HepG2 (cell line): Measurements from ENCODE around the gene CLEC16A. TPM values are rescaled to one million over a fixed set of nuclear protein-coding genes. Genes with fewer than 3 reads are reported as not detected.
A peak's percentile ranks its signal among the peaks of the same experiment; 100 is the strongest.

Source experiments
- ATAC-seq: fragments of 200-7000 bp; cut with Tn5 transposase; 3 replicates; pipeline ENCODE4 v1.9.1; 2020; ENCODE audit warnings: mild to moderate bottlenecking, moderate library complexity
- BruUV-seq: library from RNA; stranded (reverse); fragments of 400-500 nt; replicated peaks from 2 replicates; lab custom pipeline; 2021; lab: Mats Ljungman, UMichigan
- CTCF ChIA-PET: fragments of 300-600 bp; formaldehyde crosslinking; extraction: SDS; loops from one replicate; lab custom pipeline; 2021; ENCODE audit warnings: low total read pairs, inconsistent platforms, low intra/inter-chr PET ratio; lab: Yijun Ruan, JAX
- POLR2A ChIA-PET: fragments of 350-600 bp; sonication (Branson Sonifier 250); formaldehyde crosslinking; loops from one replicate; lab custom pipeline; 2020; ENCODE audit warnings: antibody characterized with exemption, inconsistent platforms; lab: Yijun Ruan, JAX
- DNase-seq: peaks from one replicate; pipeline ENCODE4 v3.0.0-alpha.2; 2015; ENCODE audit warnings: low spot score
- FAIRE-seq: peaks from 3 replicates; lab custom pipeline; 2011; peaks lifted over from hg19 to GRCh38; lab: Jason Lieb, UNC
- H2AFZ ChIP-seq: one replicate; pipeline ENCODE4 v1.6.1; 2011; ENCODE audit warnings: low read length, inconsistent platforms
- H3K27ac ChIP-seq: fragments of 300-600 bp; 3 replicates; pipeline ENCODE4 v1.8.0; 2011; ENCODE audit warnings: mixed run types, mild to moderate bottlenecking, mixed read lengths, low read length, inconsistent platforms; ENCODE audit not compliant: insufficient read depth; ENCODE audit errors: extremely low read length
- H3K27me3 ChIP-seq, 2 experiments: fragments of 200-600 bp in 1 of 2; 2 replicates in 1 of 2; 3 replicates in 1 of 2; pipeline versions ENCODE4 v1.6.0 to v1.8.0; 2011; ENCODE audit warnings: low read length in 2 of 2, mild to moderate bottlenecking in 2 of 2, moderate library complexity in 2 of 2, inconsistent platforms in 1 of 2; ENCODE audit not compliant: insufficient read depth in 2 of 2, control insufficient read depth in 1 of 2
- H3K36me3 ChIP-seq, 2 experiments: fragments of 200-600 bp in 1 of 2; replicated peaks in 1 of 2; 2 replicates in 1 of 2; 3 replicates in 1 of 2; pipeline versions ENCODE4 v1.5.1 to v1.8.0; 2011; ENCODE audit warnings: low read length in 2 of 2, inconsistent platforms in 1 of 2; ENCODE audit not compliant: insufficient read depth in 2 of 2, control insufficient read depth in 1 of 2
- H3K4me1 ChIP-seq: 2 replicates; pipeline ENCODE4 v1.5.1; 2012; ENCODE audit warnings: low read length, inconsistent platforms; ENCODE audit not compliant: insufficient read depth
- H3K4me2 ChIP-seq: 2 replicates; pipeline ENCODE4 v1.6.0; 2011; ENCODE audit warnings: low read depth, low read length, inconsistent platforms
- H3K4me3 ChIP-seq, 3 experiments: fragments of 200-600 bp in 1 of 3; sonication (generic), shearing (Covaris generic) in 1 of 3; replicated peaks in 1 of 3; 2 replicates each; pipeline ENCODE4 v1.5.1; 2011 to 2016; ENCODE audit warnings: low read length in 3 of 3, inconsistent platforms in 2 of 3, low read depth in 2 of 3, mild to moderate bottlenecking in 2 of 3, control low read depth in 1 of 3, mixed read lengths in 1 of 3; ENCODE audit not compliant: insufficient read depth in 1 of 3
- H3K79me2 ChIP-seq: one replicate; pipeline ENCODE4 v1.6.1; 2011; ENCODE audit warnings: low read length, inconsistent platforms; ENCODE audit not compliant: insufficient read depth
- H3K9ac ChIP-seq: 2 replicates; pipeline ENCODE4 v1.6.0; 2011; ENCODE audit warnings: mild to moderate bottlenecking, low read depth, low read length, inconsistent platforms; ENCODE audit not compliant: insufficient read depth
- H3K9me3 ChIP-seq: 2 replicates; pipeline ENCODE4 v1.5.1; 2012; ENCODE audit warnings: mild to moderate bottlenecking, low read length
- H4K20me1 ChIP-seq: 2 replicates; pipeline ENCODE4 v1.6.0; 2011; ENCODE audit warnings: inconsistent platforms, mild to moderate bottlenecking, low read length, moderate library complexity; ENCODE audit not compliant: insufficient read depth
- CENPX ChIP-seq: sonication (generic); formaldehyde crosslinking; IDR thresholded peaks from 2 replicates; pipeline ENCODE4 v1.9.0; 2021; ENCODE audit warnings: mild to moderate bottlenecking, missing genetic modification reagents, moderate library complexity
- GATAD2A ChIP-seq: IDR thresholded peaks from 2 replicates; pipeline ENCODE4 v1.6.1; 2016
- MED1 ChIP-seq: sonication (generic); formaldehyde crosslinking; IDR thresholded peaks from 2 replicates; pipeline ENCODE4 v1.4.0; 2020; ENCODE audit warnings: missing genetic modification reagents
- RAD51 ChIP-seq: fragments of 450-650 bp; IDR thresholded peaks from 2 replicates; pipeline ENCODE4 v1.6.1; 2016; ENCODE audit warnings: borderline replicate concordance
- REXO4 ChIP-seq: sonication (generic); formaldehyde crosslinking; IDR thresholded peaks from 2 replicates; pipeline ENCODE4 v1.8.0; 2022; ENCODE audit warnings: missing genetic modification reagents, mild to moderate bottlenecking, borderline replicate concordance
- SP1 ChIP-seq, 2 experiments: fragments of 450-650 bp in 1 of 2; sonication (generic) in 1 of 2; formaldehyde crosslinking in 1 of 2; IDR thresholded peaks; 2 replicates each; pipeline versions ENCODE4 v1.4.0 to v1.6.1; 2016 to 2020; ENCODE audit warnings: missing genetic modification reagents in 1 of 2
- ZNF142 ChIP-seq: sonication (generic); formaldehyde crosslinking; IDR thresholded peaks from 2 replicates; pipeline ENCODE4 v1.4.0; 2020; ENCODE audit warnings: missing genetic modification reagents
- ZNF451 ChIP-seq: sonication (generic); formaldehyde crosslinking; IDR thresholded peaks from 2 replicates; pipeline ENCODE4 v1.5.0; 2020; ENCODE audit warnings: mild to moderate bottlenecking, missing genetic modification reagents
- ZNF543 ChIP-seq: sonication (generic); formaldehyde crosslinking; IDR thresholded peaks from 2 replicates; pipeline ENCODE4 v1.4.0; 2020; ENCODE audit warnings: mild to moderate bottlenecking, missing genetic modification reagents
- ZNF768 ChIP-seq: sonication (generic); formaldehyde crosslinking; IDR thresholded peaks from 2 replicates; pipeline ENCODE4 v1.4.0; 2020; ENCODE audit warnings: missing genetic modification reagents
- ZZZ3 ChIP-seq: sonication (generic); formaldehyde crosslinking; IDR thresholded peaks from 2 replicates; pipeline ENCODE4 v1.4.0; 2020; ENCODE audit warnings: missing genetic modification reagents, mild to moderate bottlenecking, borderline replicate concordance
- WGBS: methylation state at CpG from one replicate; pipeline ENCODE4 v1.1.6; 2017; ENCODE audit warnings: low lambda C conversion rate; 5-methylcytosine and 5-hydroxymethylcytosine counted together
- in situ Hi-C: cut with HindIII; loops from 2 replicates; pipeline ENCODE4 v1.10.0; 2017; ENCODE audit warnings: low pct_unique_long_range_greater_than_20kb; ENCODE audit not compliant: extremely low pct_ligation_motif_present
- intact Hi-C: fragments of 100-400 bp; cut with micrococcal nuclease; formaldehyde crosslinking; loops from one replicate; pipeline ENCODE4 v1.10.0; 2022; ENCODE audit not compliant: unreplicated experiment
- polyA plus RNA-seq, 8 experiments: library from polyadenylated mRNA; depleted of rRNA in 3 of 8; stranded (reverse) in 7 of 8; unstranded in 1 of 8; fragments of >200 nt; fragmentation: Illumina TruSeq in 4 of 8; extraction: Trizol in 4 of 8; gene quantifications; 2 replicates each; pipeline versions ENCODE4 v1.2.1 to v1.2.3, GENCODE V29; 2011 to 2016; ENCODE audit warnings: low read depth in 4 of 8, missing spikeins in 1 of 8, mixed read lengths in 1 of 8; ENCODE audit not compliant: insufficient read depth in 1 of 8
- total RNA-seq, 5 experiments: library from RNA; depleted of rRNA; stranded (reverse); fragments of >200 nt; fragmentation: Illumina TruSeq; extraction: Trizol; gene quantifications; 2 replicates each; pipeline ENCODE4 v1.2.3, GENCODE V29; 2016; ENCODE audit warnings: low read depth in 1 of 5
- TF ChIP-seq, protein P1 (sequence below): sonication (generic); formaldehyde crosslinking; IDR thresholded peaks from 2 replicates; pipeline ENCODE4 v1.4.0; 2020; ENCODE audit warnings: missing genetic modification reagents

CLEC16A gene
- total and polyA plus RNA-seq, 2 of the 13 experiments (the other 11 are each of a cell fraction or from before 2014, with no cell fraction given): 8.5 to 10.3 TPM

DNA sequence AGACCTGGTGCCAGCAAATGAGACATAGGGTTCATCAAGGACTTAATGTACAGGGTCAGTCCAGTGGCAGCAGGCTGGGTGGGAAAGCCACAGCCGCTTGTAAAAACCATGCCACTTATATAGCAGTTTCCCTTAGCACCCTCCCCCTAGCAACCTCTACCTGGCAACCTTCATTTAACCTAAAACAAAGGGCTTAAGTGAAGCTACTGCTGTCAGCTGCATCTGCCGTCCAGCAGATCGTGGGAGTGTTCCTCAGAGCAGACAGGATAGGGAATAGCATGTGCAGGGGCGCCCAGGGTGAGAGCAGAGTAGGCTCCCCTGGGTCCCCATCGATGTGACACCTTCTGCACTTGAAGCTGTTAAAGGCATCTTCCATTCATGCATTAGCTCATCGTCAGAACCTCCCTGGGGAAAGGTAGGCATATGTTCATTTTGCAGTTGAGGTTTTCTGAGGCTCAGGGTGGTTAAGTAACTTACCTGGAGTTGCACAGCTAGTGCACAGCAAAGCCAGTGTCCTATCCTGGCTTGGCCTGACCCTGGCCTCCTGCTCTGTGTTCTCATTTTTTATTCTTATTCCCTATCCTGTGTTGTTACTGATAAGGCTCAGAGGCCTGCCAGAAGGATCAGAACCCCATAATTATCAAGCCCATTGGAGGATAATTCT lies 199.1 kb downstream of the CLEC16A start:
- Histone ChIP-seq H3K27ac (no peak overlapping the region), H3K4me2 (no peak overlapping the region), H3K27me3 (no peaks in the 10 kb centered on the region), H2AFZ (no peak overlapping the region), H3K4me3 (no peak overlapping the region), H3K36me3 (no peaks in the 10 kb centered on the region), H3K4me1 (peaks cover 43% of the 10 kb centered on the region), H3K9me3 (no peaks in the 10 kb centered on the region), H3K79me2 (no peaks in the 10 kb centered on the region), H3K9ac (no peak overlapping the region), H4K20me1 (peaks cover 12% of the 10 kb centered on the region; the same call in 1 of the 2 replicates)
- in situ Hi-C loops (no loop called here), intact Hi-C loops (no loop called here)
- CTCF ChIA-PET: no interaction called here
- no TSS peak for BruUV-seq
- WGBS: 90% methylated on average over 6 of the region's 6 CpGs
- FAIRE-seq (no peak), ATAC-seq (no peak), DNase-seq (no peak)
- TF ChIP-seq SP1 (IDR thresholded peaks at IDR 0.05): no peak
- 0 out of 2 replicates have a peak, but pooled peaks have one; percentile 7 for TF ChIP-seq SP1 (CRISPR knock-in tag; IDR thresholded peaks at IDR 0.05)
- no peak for TF ChIP-seq REXO4 (CRISPR knock-in tag)
- TF ChIP-seq, protein P1, sequence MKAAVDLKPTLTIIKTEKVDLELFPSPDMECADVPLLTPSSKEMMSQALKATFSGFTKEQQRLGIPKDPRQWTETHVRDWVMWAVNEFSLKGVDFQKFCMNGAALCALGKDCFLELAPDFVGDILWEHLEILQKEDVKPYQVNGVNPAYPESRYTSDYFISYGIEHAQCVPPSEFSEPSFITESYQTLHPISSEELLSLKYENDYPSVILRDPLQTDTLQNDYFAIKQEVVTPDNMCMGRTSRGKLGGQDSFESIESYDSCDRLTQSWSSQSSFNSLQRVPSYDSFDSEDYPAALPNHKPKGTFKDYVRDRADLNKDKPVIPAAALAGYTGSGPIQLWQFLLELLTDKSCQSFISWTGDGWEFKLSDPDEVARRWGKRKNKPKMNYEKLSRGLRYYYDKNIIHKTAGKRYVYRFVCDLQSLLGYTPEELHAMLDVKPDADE (CRISPR knock-in tag): no peak
- TF ChIP-seq RAD51: no peak
- TF ChIP-seq ZNF768 (CRISPR knock-in tag): peak; percentile 82
- POLR2A ChIA-PET: no interaction called here

DNA sequence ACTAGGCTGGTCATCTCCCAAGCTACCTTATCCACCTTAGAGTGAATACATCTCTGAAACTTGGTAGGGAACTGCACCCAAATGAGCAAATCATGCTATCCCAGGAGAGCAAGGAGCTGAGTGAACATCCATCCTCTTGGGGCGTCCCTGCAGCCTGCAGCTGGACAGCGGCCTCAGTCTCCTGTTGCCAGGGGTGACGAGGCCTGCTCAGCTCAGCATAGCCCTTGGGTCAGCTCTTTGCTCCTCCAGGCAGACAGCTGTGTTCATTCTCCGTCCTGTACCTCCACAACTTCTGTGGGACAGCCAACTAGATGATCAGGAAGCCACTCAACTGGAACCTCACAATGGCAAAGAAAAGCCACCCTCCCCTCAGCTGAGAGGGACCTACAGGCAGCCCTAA lies 199.8 kb downstream of the CLEC16A start:
- ChIA-PET POLR2A (no interaction called here), CTCF (no interaction called here)
- no peaks in the 10 kb centered on the region for H3K9me3 ChIP-seq
- H3K9ac ChIP-seq: no peak overlapping the region
- no peaks in the 10 kb centered on the region for H3K79me2 ChIP-seq
- intact Hi-C loops (no loop called here), in situ Hi-C loops (no loop called here)
- no peaks in the 10 kb centered on the region for H3K27me3 ChIP-seq
- H3K4me3 ChIP-seq: no peak overlapping the region
- no peak overlapping the region for H3K27ac ChIP-seq
- no TSS peak for BruUV-seq
- DNase-seq (no peak), ATAC-seq (no peak), FAIRE-seq (no peak)
- no peak overlapping the region for H3K4me2 ChIP-seq
- 86% methylated on average over 3 of the region's 4 CpGs for WGBS
- H2AFZ ChIP-seq: no peak overlapping the region
- H3K4me1 ChIP-seq: peaks cover 43% of the 10 kb centered on the region
- H3K36me3 ChIP-seq: no peaks in the 10 kb centered on the region
- peaks cover 12% of the 10 kb centered on the region; the same call in 1 of the 2 replicates for H4K20me1 ChIP-seq
- TF ChIP-seq ZZZ3 (CRISPR knock-in tag) (no peak), GATAD2A (CRISPR knock-in tag) (no peak), CENPX (CRISPR knock-in tag) (no peak), ZNF451 (CRISPR knock-in tag) (no peak), MED1 (CRISPR knock-in tag) (no peak), ZNF142 (CRISPR knock-in tag) (no peak), ZNF543 (no peak)
